ENCODE results near the gene CRTAC1. TPM values are rescaled to one million over a fixed set of nuclear protein-coding genes. Genes with fewer than 3 reads are reported as not detected.
"Not testable (repeated sequence)": the region's sequence is repeated elsewhere in the genome, so short reads cannot be mapped to it uniquely, and the experiment has no call there.

CRTAC1 gene
- total and polyA plus RNA-seq, 12 donors: 0.09 to 1.4 (median 0.48) TPM; not detected in 4

DNA sequence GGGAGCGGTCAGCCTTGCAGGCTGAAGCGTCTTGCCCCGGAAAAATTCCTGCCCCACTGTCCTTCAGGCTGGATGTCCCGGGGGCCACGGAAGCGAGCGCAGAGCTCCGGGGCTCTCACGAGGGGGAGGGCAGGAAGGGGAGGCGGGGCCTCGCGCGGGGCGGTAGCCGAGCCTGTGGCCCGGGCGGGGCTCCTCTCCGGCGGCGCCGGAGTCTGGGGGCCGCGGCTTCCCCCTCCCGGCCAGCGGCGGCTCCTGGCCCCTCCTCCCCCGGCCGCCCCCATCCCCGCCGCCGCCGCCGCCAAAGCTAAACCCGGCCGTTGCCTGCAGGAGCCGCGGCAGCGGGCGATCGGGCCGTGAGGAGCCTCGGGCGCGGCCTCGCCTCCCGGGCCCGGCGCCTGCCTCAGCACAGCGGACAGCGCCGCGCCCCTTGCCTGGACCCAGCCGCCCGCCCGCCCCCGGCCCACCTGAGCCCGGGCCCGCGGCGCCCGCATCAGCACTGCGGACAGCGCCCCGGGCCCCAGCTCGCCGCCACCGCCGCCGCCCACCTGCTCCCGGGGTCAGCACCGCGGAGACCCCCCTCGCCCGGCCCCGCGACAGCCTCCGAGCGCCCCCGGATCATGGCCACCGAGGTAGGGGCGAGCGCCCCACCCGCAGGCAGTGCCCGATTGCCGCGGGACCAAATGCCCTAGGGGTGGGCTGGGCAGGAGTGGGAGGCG is 180.6 kb downstream of the CRTAC1 start, which contains the start of gene GOLGA7B:
Gene GOLGA7B (plus strand): TSS at position 157 of the 716 bp plus-strand sequence. CDS start 461 bp downstream, at position 618.
- intact Hi-C loops (cut with DNase I): no loop called here
- Histone ChIP-seq H3K9me3 (replicated peaks in 1 of 3) (no peaks in the 10 kb centered on the region), H3K4me3 (peak within 1 kb of the TSS in 2 of 4 donors; percentile 45 to 73), H3K4me1 (replicated peaks in 1 of 2) (peaks cover 0 to 5% of the 10 kb centered on the region in 2 donors), H3K27ac (no peak within 1 kb of the TSS), H3K27me3 (peaks cover 3% of the 10 kb centered on the region), H3K36me3 (replicated peaks in 1 of 2) (no peaks in the 10 kb centered on the region)
- TF ChIP-seq POLR2A (IDR thresholded peaks at IDR 0.05): no peak
- TF ChIP-seq, protein P1, sequence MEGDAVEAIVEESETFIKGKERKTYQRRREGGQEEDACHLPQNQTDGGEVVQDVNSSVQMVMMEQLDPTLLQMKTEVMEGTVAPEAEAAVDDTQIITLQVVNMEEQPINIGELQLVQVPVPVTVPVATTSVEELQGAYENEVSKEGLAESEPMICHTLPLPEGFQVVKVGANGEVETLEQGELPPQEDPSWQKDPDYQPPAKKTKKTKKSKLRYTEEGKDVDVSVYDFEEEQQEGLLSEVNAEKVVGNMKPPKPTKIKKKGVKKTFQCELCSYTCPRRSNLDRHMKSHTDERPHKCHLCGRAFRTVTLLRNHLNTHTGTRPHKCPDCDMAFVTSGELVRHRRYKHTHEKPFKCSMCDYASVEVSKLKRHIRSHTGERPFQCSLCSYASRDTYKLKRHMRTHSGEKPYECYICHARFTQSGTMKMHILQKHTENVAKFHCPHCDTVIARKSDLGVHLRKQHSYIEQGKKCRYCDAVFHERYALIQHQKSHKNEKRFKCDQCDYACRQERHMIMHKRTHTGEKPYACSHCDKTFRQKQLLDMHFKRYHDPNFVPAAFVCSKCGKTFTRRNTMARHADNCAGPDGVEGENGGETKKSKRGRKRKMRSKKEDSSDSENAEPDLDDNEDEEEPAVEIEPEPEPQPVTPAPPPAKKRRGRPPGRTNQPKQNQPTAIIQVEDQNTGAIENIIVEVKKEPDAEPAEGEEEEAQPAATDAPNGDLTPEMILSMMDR (IDR thresholded peaks at IDR 0.05): no peak
- DNase-seq: peak in 6 of 7 donors; percentile 25 to 52 (median 38)
- WGBS, 4 donors: 0 to 10% (median 1%) methylated on average over 4 to 86 of the region's 87 CpGs

DNA sequence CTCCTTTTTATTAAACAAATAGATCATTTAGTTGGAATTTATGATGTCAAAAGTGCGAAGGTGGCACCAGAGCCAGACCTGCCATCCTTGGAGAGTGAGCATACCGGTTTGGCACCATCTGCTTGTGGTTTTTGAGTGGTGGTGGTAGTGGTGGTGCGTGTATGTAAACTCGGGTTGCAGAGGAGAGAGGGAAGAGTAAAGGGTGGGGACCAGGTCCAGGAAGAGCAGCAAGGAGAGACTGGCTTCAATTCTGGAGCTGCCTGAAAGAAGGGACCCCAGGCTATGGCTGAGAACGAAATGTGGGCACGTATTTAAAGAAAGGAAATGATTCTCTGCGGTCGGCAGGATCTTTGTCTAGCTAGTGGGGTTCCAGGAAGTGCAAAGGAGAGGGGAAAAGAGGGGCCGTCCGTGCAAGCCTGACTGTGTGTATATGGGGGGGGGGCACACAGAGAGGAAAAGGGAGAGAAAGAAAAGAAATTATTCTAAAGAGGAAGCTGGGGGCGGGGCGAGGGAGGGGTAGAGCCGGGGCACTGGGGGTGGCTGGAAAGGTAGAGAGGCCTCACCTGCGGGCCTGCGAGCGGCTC is 181.2 kb downstream of the CRTAC1 start:
- Histone ChIP-seq H3K27me3 (peaks cover 3% of the 10 kb centered on the region), H3K27ac (no peak overlapping the region), H3K9me3 (replicated peaks in 1 of 3) (no peaks in the 10 kb centered on the region), H3K36me3 (replicated peaks in 1 of 2) (no peaks in the 10 kb centered on the region), H3K4me3 (peak overlapping the region in 2 of 4 donors; percentile 45 to 73), H3K4me1 (replicated peaks in 1 of 2) (peaks cover 0 to 5% of the 10 kb centered on the region in 2 donors)
- TF ChIP-seq POLR2A (IDR thresholded peaks at IDR 0.05): no peak
- TF ChIP-seq, protein P1 (IDR thresholded peaks at IDR 0.05): no peak
- intact Hi-C loops (cut with DNase I): no loop called here
- 12 to 14% (median 12%) methylated on average over 16 of the region's 16 CpGs for WGBS, 4 donors
- no peak for DNase-seq

DNA sequence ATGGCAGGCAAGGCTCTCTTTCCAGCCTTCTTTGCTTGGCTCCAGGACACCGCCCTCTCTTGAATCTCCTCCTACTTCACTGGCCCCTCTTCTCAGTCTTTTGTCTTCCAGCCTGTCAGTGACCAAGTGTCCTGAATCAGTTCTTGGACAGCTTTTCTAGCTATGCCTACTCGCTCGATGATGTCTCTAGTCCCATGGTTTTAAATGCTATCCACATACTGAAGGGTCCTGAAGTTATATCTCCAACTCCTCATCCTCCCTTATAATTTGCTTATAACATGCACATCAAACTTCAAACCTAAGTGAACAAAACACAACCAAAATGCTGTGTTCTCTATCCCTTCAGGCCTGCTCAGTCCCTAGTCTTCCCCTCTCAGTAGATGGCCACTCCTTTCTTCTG is 185.7 kb downstream of the CRTAC1 start:
- Histone ChIP-seq H3K27me3 (no peaks in the 10 kb centered on the region), H3K4me3 (no peak overlapping the region), H3K27ac (no peak overlapping the region), H3K36me3 (replicated peaks in 1 of 2) (no peaks in the 10 kb centered on the region), H3K9me3 (replicated peaks in 1 of 3) (no peaks in the 10 kb centered on the region), H3K4me1 (replicated peaks in 1 of 2) (peaks cover 0 to 10% of the 10 kb centered on the region in 2 donors)
- WGBS, 4 donors: 89 to 96% (median 94%) methylated on average over 3 of the region's 3 CpGs
- DNase-seq: no peak
- intact Hi-C loops (cut with DNase I): no loop called here
- no peak for TF ChIP-seq POLR2A (IDR thresholded peaks at IDR 0.05)
- TF ChIP-seq, protein P1 (IDR thresholded peaks at IDR 0.05): no peak

DNA sequence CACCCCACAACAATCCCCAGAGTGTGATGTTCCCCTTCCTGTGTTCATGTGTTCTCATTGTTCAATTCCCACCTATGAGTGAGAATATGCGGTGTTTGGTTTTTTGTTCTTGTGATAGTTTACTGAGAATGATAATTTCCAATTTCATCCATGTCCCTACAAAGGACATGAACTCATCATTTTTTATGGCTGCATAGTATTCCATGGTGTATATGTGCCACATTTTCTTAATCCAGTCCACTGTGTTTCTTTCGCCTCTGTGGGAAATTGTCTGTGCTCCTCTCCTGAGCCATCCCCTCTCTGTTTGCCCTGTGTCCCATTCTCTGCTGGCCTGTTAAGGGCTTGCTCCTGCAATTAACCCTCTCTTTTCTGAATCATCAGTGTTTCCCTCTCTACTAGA is 186.4 kb downstream of the CRTAC1 start:
- H3K27ac ChIP-seq; H3K36me3 ChIP-seq (replicated peaks in 1 of 2); DNase-seq; intact Hi-C loops (cut with DNase I); H3K9me3 ChIP-seq (replicated peaks in 1 of 3); H3K27me3 ChIP-seq; H3K4me3 ChIP-seq: not testable (repeated sequence)
- H3K4me1 ChIP-seq (replicated peaks in 1 of 2): peaks cover 0 to 11% of the 10 kb centered on the region in 2 donors
- WGBS, 4 donors: 93 to 100% (median 97%) methylated on average over 1 of the region's 2 CpGs
